GM18951 (cell line): ENCODE measurements around the gene MRPL22.
"Not testable (repeated sequence)": the region's sequence is repeated elsewhere in the genome, so short reads cannot be mapped to it uniquely, and the experiment has no call there.

Experiments used
- POLR2A ChIP-seq: IDR thresholded peaks from 4 replicates; pipeline ENCODE4 v1.6.1; 2011; ENCODE audit warnings: mild to moderate bottlenecking; ENCODE audit not compliant: insufficient read length, insufficient read depth; ENCODE audit errors: extremely low read depth
- in situ Hi-C: fragments of 300-500 bp; cut with MboI; formaldehyde crosslinking; loops from one replicate; pipeline ENCODE4 v1.12.0; 2022; ENCODE audit warnings: low sequenced_read_pairs, mixed read lengths, inconsistent platforms; ENCODE audit not compliant: unreplicated experiment

MRPL22 gene

DNA sequence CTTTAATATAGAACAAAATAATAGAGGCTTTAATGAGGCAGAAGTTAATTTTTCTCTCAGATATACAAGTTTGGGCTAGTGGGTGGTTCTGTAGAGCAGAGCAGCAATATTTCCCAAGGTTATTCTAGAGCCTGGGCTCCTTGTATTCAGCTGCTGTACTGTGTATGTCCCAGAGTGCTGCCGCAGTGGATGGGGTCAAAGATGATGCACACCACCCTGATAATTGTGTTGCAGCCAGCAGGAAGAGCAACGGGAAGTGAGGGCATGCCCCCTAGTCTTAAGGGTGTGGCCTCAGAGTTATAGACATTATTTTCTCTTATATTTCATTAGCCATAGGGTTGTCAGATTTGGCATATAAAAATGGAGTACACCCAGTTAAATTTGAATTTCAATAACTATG is 48.8 kb downstream of the MRPL22 start:
- TF ChIP-seq POLR2A, result no peak
- in situ Hi-C loops, result no loop called here

GRCh38 chr5:154993461-154993860 is 52.6 kb downstream of the MRPL22 start:
- TF ChIP-seq POLR2A, result no peak
- in situ Hi-C loops, result no loop called here

GRCh38 chr5:154995679-154996078 is 54.8 kb downstream of the MRPL22 start:
- no peak for TF ChIP-seq POLR2A
- in situ Hi-C loops, result no loop called here

DNA sequence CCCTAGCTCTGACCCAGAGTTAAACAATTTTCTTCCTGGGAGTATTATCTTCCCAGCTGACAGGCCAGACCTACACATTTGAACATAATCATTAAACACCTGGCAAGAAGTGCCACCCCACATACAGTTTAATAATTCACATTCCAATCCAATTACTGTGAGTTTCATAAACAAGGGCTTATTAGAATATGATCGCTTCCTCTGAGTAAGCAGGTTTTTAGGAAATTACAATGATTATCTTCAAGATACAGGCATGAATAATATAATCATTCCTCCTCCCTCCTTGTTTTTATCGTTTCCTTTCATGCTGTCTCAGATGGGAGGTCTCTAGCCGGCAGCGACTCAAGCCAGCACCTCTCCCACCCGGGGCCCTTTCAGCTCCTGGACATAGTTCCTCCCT is 56.9 kb downstream of the MRPL22 start:
- TF ChIP-seq POLR2A, result no peak
- in situ Hi-C loops, result no loop called here

- no peak for TF ChIP-seq POLR2A
- in situ Hi-C loops, result no loop called here
Observed at GRCh38 chr5:154999865-155000264, 59.0 kb downstream of the MRPL22 start.

GRCh38 chr5:155001523-155001922 is 60.6 kb downstream of the MRPL22 start:
- no peak for TF ChIP-seq POLR2A
- in situ Hi-C loops, result no loop called here

DNA sequence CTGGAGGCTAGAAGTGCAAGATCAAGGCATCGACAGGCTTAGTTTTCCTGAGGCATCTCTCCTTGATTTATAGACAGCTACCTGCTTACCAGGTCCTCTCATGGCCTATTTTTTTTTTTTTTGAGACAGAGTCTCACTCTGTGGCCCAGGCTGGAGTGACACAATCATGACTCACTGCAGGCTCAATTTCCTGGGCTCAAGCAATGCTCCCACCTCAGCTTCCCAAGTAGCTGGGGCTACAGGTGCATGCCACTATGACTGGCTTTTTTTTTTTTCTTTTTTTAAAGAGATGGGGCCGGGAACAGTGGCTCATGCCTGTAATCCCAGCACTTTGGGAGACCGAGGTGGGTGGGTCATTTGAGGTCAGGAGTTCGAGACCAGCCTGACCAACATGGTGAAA is 61.8 kb downstream of the MRPL22 start:
- in situ Hi-C loops, result not testable (repeated sequence)

DNA sequence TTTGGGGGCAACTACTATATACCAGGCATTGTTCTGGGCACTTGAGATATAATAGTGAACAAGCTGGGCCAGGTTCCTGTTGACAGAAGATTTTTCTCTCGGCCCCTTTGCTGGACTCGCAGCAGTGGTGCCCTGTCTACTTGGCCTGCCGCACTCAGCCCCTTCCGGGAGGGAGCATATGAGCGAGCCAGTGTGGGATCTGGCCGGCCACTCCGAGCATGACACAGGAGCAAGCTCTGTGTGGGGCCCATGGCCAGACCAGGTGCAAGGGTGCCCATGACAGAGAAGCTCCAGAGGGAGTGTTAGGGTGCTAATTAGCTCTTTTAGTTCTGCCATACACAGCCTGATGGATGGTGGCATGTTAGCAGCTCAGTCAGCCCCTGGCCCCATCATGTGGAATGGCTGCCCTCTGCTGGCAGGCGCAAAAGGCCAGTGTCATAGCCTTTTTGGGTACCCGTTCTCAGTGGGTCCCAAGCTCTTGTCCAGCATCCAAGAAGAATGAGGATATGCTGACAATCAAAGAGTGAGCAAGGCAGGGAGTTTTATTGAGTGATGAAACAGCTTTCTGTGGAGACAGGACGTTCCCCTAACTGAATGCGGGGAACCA is 63.4 kb downstream of the MRPL22 start:
- no peak for TF ChIP-seq POLR2A
- in situ Hi-C loops, result no loop called here

DNA sequence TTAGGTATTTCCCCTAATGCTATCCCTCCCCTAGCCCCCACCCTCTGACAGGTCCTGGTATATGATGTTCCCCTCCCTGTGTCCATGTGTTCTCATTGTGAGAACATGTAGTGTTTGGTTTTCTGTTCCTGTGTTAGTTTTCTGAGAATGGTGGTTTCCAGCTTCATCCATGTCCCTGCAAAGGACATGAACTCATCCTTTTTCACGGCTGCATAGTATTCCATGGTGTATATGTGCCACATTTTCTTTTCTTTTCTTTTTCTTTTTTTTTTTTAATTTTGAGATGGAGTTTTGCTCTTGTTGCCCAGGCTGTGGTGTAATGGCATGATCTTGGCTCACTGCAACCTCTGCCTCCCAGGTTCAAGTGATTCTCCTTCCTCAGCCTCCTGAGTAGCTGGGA is 65.4 kb downstream of the MRPL22 start:
- in situ Hi-C loops, result not testable (repeated sequence)

DNA sequence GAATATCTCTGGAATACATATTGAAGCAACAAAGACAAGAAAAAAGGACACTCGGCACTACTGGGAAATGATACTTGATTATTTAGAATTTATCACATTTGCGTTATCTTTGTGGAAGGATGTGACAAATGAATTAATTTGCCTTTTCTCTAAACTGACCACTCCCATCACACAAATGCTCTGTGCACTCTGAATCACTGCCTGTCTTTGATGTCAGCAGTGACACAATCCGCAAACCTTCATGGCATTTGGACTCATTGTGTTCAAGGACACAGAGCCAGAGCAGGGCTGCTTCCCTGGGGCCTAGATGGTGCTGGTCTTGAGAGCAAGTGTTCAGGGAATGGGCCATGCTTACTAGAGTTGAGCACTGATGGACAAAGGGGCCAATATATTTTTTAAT is 67.8 kb downstream of the MRPL22 start:
- in situ Hi-C loops, result no loop called here
- no peak for TF ChIP-seq POLR2A

- in situ Hi-C loops, result no loop called here
- TF ChIP-seq POLR2A, result no peak
Observed at GRCh38 chr5:155010881-155011280, 70.0 kb downstream of the MRPL22 start.

GRCh38 chr5:155013526-155013925 is 72.7 kb downstream of the MRPL22 start, which contains the start of gene KIF4B:
TSS of gene KIF4B (plus strand) at chr5:155013755. CDS start at chr5:155013860, 105 bp downstream.
- in situ Hi-C loops, result no loop called here
- TF ChIP-seq POLR2A, result no peak

DNA sequence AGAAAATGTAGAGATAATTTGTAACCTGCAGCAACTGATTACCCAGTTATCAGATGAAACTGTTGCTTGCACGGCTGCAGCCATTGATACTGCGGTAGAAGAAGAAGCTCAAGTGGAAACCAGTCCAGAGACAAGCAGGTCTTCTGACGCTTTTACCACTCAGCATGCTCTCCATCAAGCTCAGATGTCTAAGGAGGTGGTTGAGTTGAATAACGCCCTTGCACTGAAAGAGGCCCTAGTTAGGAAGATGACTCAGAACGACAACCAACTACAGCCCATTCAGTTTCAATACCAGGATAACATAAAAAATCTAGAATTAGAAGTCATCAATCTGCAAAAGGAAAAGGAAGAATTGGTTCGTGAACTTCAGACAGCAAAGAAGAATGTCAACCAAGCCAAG is 74.4 kb downstream of the MRPL22 start:
- TF ChIP-seq POLR2A, result no peak
- in situ Hi-C loops, result no loop called here

GRCh38 chr5:155017610-155018009 is 76.7 kb downstream of the MRPL22 start:
- in situ Hi-C loops, result no loop called here
- TF ChIP-seq POLR2A, result no peak
